GM23338 (cell line): ENCODE data around the gene SRPK2. TPM values are rescaled to one million over a fixed set of nuclear protein-coding genes. Genes with fewer than 3 reads are reported as not detected.

Source experiments
- ATAC-seq: fragments of 200-7000 bp; cut with Tn5 transposase; 3 replicates; pipeline ENCODE4 v1.9.1; 2020
- DNase-seq: peaks from one replicate; pipeline ENCODE4 v3.0.0-alpha.2; 2015; ENCODE audit warnings: low spot score
- H2AFZ ChIP-seq: fragments of 200-600 bp; sonication (generic); 2 replicates; pipeline ENCODE4 v1.8.0; 2016; ENCODE audit warnings: antibody characterized with exemption, mild to moderate bottlenecking, moderate library complexity
- H3F3A ChIP-seq: fragments of 200-600 bp; sonication (generic); replicated peaks from 2 replicates; pipeline ENCODE4 v1.8.0; 2017; ENCODE audit warnings: antibody characterized with exemption, mixed run types, low read depth
- H3K27ac ChIP-seq: fragments of 200-600 bp; sonication (generic); 2 replicates; pipeline ENCODE4 v1.6.1; 2016; ENCODE audit warnings: low read depth
- H3K27me3 ChIP-seq: fragments of 200-600 bp; sonication (generic); 2 replicates; pipeline ENCODE4 v1.8.0; 2016; ENCODE audit warnings: mild to moderate bottlenecking, mixed run types, moderate library complexity; ENCODE audit not compliant: insufficient read depth
- H3K36me3 ChIP-seq: fragments of 200-600 bp; sonication (generic); 2 replicates; pipeline ENCODE4 v1.8.0; 2016; ENCODE audit warnings: mild to moderate bottlenecking; ENCODE audit not compliant: insufficient read depth
- H3K4me1 ChIP-seq: fragments of 200-600 bp; sonication (generic); 2 replicates; pipeline ENCODE4 v1.8.0; 2016; ENCODE audit warnings: mild to moderate bottlenecking, moderate library complexity; ENCODE audit not compliant: insufficient read depth
- H3K4me2 ChIP-seq: fragments of 200-600 bp; sonication (generic); 2 replicates; pipeline ENCODE4 v1.7.1; 2017; ENCODE audit warnings: mixed run types
- H3K4me3 ChIP-seq: fragments of 200-600 bp; sonication (generic); 2 replicates; pipeline ENCODE4 v1.6.1; 2016; ENCODE audit warnings: mixed run types
- H3K79me2 ChIP-seq: fragments of 200-600 bp; sonication (generic); replicated peaks from 2 replicates; pipeline ENCODE4 v1.8.0; 2017; ENCODE audit warnings: mild to moderate bottlenecking; ENCODE audit not compliant: insufficient read depth
- H3K9me2 ChIP-seq: fragments of 200-600 bp; sonication (generic); 2 replicates; pipeline ENCODE4 v1.8.0; 2017; ENCODE audit not compliant: insufficient read depth
- H4K20me1 ChIP-seq: fragments of 200-600 bp; sonication (generic); replicated peaks from 2 replicates; pipeline ENCODE4 v1.8.0; 2017; ENCODE audit warnings: mild to moderate bottlenecking; ENCODE audit not compliant: insufficient read depth
- H3K27ac Mint-ChIP-seq: 2 replicates; pipeline ENCODE4 v1.8.0; 2020; ENCODE audit warnings: inconsistent platforms, mild to moderate bottlenecking, moderate library complexity, mixed read lengths
- H3K27me3 Mint-ChIP-seq: 3 replicates; pipeline ENCODE4 v1.8.0; 2022; ENCODE audit warnings: low read depth, mild to moderate bottlenecking, moderate library complexity, mixed read lengths, inconsistent platforms; ENCODE audit not compliant: insufficient read depth, poor library complexity
- H3K36me3 Mint-ChIP-seq: 3 replicates; pipeline ENCODE4 v1.8.0; 2021; ENCODE audit warnings: low read depth, mild to moderate bottlenecking, inconsistent platforms, moderate library complexity, mixed read lengths
- H3K4me1 Mint-ChIP-seq: 3 replicates; pipeline ENCODE4 v1.8.0; 2020; ENCODE audit warnings: mild to moderate bottlenecking, inconsistent platforms, mixed read lengths
- H3K4me3 Mint-ChIP-seq: 3 replicates; pipeline ENCODE4 v1.8.0; 2021; ENCODE audit warnings: moderate library complexity, mild to moderate bottlenecking, inconsistent platforms, mixed read lengths
- H3K9me3 Mint-ChIP-seq: 3 replicates; pipeline ENCODE4 v1.8.0; 2020; ENCODE audit warnings: moderate library complexity, mild to moderate bottlenecking, inconsistent platforms, mixed read lengths
- CREB1 ChIP-seq: fragments of 250-450 bp; sonication (Bioruptor Pico); IDR thresholded peaks from 2 replicates; pipeline ENCODE4 v1.5.0; 2020; ENCODE audit warnings: low read depth, mild to moderate bottlenecking, moderate library complexity
- CTCF ChIP-seq, 2 experiments: fragments of 200-600 bp in 1 of 2; sonication (generic) in 1 of 2; conservative IDR thresholded peaks; 2 replicates each; pipeline versions ENCODE4 v1.5.1 to v1.6.1; 2016 to 2017; ENCODE audit warnings: antibody characterized with exemption in 2 of 2, low read depth in 2 of 2, mild to moderate bottlenecking in 2 of 2, moderate library complexity in 1 of 2
- ETS1 ChIP-seq: IDR thresholded peaks from 2 replicates; pipeline ENCODE4 v1.6.1; 2016; ENCODE audit warnings: antibody characterized with exemption
- EZH2 ChIP-seq: fragments of 200-600 bp; sonication (generic); IDR thresholded peaks from one replicate; pipeline ENCODE4 v1.8.0; 2017; ENCODE audit warnings: antibody characterized with exemption, mild to moderate bottlenecking, low read depth; ENCODE audit not compliant: unreplicated experiment
- EZH2phosphoT487 ChIP-seq: fragments of 200-600 bp; sonication (generic); IDR thresholded peaks from one replicate; pipeline ENCODE4 v1.8.1; 2018; ENCODE audit warnings: antibody characterized with exemption; ENCODE audit not compliant: unreplicated experiment
- JUNB ChIP-seq: IDR thresholded peaks from one replicate; pipeline ENCODE4 v1.6.1; 2016; ENCODE audit warnings: antibody characterized with exemption; ENCODE audit not compliant: unreplicated experiment
- NANOG ChIP-seq: IDR thresholded peaks from 2 replicates; pipeline ENCODE4 v1.6.1; 2016; ENCODE audit warnings: antibody characterized with exemption, borderline replicate concordance
- POLR2AphosphoS5 ChIP-seq: IDR thresholded peaks from 2 replicates; pipeline ENCODE4 v1.6.1; 2016; ENCODE audit warnings: antibody characterized with exemption, low read depth
- REST ChIP-seq: IDR thresholded peaks from one replicate; pipeline ENCODE4 v1.6.1; 2018; ENCODE audit warnings: antibody characterized with exemption; ENCODE audit not compliant: unreplicated experiment
- STAT1 ChIP-seq: IDR thresholded peaks from one replicate; pipeline ENCODE4 v1.6.1; 2016; ENCODE audit warnings: antibody characterized with exemption; ENCODE audit not compliant: unreplicated experiment
- ZNF114 ChIP-seq: fragments of 250-450 bp; sonication (Bioruptor Pico); IDR thresholded peaks from 2 replicates; pipeline ENCODE4 v1.5.0; 2020; ENCODE audit warnings: mild to moderate bottlenecking, moderate library complexity
- ZNF331 ChIP-seq: fragments of 250-450 bp; sonication (Bioruptor Pico); IDR thresholded peaks from 2 replicates; pipeline ENCODE4 v1.5.0; 2020; ENCODE audit warnings: low read depth, mild to moderate bottlenecking, moderate library complexity
- polyA plus RNA-seq: library from polyadenylated mRNA; unstranded; fragments of >200 nt; fragmentation: Nextera tagmentation; extraction: Ambion mirVana; gene quantifications from 2 replicates; pipeline ENCODE4 v1.2.1, GENCODE V29; 2016
- total RNA-seq: library from RNA; depleted of rRNA; stranded (reverse); fragments of >200 nt; shearing (Covaris generic); gene quantifications from 2 replicates; pipeline ENCODE4 v1.2.3, GENCODE V29; 2014
- TF ChIP-seq, protein P1 (sequence below): fragments of 250-450 bp; sonication (Bioruptor Pico); IDR thresholded peaks from 2 replicates; pipeline ENCODE4 v1.5.0; 2020; ENCODE audit warnings: mild to moderate bottlenecking, moderate library complexity

The SRPK2 gene
- total and polyA plus RNA-seq, 2 experiments from 2014 or later, result 66.3 to 91.5 TPM

DNA sequence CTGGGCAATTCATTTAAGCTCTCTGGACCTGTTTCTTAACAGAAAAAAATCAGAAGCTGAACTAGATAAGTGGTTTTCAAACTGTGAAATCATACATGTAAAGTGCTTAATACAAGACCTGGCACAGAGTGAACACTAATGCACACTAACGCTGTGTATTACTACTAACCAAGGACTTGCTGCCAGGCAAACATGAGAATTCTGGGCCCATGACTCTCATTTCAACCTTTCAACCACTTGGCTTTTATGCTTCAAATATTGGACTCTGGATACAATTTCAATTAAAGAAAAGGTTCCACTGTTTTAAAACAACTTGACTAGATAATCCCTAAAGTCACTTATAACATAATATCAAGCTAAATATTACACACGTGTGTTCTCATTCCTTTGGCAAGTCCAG is 73.4 kb downstream of the SRPK2 start:
- H3K9me3 Mint-ChIP-seq, result no peaks in the 10 kb centered on the region

More for the DNA sequence above, 73.4 kb downstream of the SRPK2 start:
- ATAC-seq (no peak), DNase-seq (no peak)
- H3K4me1 Mint-ChIP-seq, result peaks cover 11% of the 10 kb centered on the region
- Histone ChIP-seq H3K4me2 (no peak overlapping the region), H3K36me3 (no peaks in the 10 kb centered on the region), H3K4me1 (peaks cover 10% of the 10 kb centered on the region), H3K27me3 (no peaks in the 10 kb centered on the region), H3F3A (no peaks in the 10 kb centered on the region), H4K20me1 (peaks cover 26% of the 10 kb centered on the region), H3K9me2 (no peaks in the 10 kb centered on the region), H3K27ac (no peak overlapping the region), H2AFZ (no peak overlapping the region), H3K79me2 (peaks cover 99% of the 10 kb centered on the region), H3K4me3 (no peak overlapping the region)
- no peaks in the 10 kb centered on the region for H3K27me3 Mint-ChIP-seq
- H3K27ac Mint-ChIP-seq, result no peak overlapping the region
- H3K4me3 Mint-ChIP-seq, result no peak overlapping the region
- no peak for TF ChIP-seq CTCF (conservative IDR thresholded peaks at IDR 0.05; ENCODE audit: low read depth in 2 of 2)
- no peak for TF ChIP-seq STAT1
- TF ChIP-seq, protein P1, sequence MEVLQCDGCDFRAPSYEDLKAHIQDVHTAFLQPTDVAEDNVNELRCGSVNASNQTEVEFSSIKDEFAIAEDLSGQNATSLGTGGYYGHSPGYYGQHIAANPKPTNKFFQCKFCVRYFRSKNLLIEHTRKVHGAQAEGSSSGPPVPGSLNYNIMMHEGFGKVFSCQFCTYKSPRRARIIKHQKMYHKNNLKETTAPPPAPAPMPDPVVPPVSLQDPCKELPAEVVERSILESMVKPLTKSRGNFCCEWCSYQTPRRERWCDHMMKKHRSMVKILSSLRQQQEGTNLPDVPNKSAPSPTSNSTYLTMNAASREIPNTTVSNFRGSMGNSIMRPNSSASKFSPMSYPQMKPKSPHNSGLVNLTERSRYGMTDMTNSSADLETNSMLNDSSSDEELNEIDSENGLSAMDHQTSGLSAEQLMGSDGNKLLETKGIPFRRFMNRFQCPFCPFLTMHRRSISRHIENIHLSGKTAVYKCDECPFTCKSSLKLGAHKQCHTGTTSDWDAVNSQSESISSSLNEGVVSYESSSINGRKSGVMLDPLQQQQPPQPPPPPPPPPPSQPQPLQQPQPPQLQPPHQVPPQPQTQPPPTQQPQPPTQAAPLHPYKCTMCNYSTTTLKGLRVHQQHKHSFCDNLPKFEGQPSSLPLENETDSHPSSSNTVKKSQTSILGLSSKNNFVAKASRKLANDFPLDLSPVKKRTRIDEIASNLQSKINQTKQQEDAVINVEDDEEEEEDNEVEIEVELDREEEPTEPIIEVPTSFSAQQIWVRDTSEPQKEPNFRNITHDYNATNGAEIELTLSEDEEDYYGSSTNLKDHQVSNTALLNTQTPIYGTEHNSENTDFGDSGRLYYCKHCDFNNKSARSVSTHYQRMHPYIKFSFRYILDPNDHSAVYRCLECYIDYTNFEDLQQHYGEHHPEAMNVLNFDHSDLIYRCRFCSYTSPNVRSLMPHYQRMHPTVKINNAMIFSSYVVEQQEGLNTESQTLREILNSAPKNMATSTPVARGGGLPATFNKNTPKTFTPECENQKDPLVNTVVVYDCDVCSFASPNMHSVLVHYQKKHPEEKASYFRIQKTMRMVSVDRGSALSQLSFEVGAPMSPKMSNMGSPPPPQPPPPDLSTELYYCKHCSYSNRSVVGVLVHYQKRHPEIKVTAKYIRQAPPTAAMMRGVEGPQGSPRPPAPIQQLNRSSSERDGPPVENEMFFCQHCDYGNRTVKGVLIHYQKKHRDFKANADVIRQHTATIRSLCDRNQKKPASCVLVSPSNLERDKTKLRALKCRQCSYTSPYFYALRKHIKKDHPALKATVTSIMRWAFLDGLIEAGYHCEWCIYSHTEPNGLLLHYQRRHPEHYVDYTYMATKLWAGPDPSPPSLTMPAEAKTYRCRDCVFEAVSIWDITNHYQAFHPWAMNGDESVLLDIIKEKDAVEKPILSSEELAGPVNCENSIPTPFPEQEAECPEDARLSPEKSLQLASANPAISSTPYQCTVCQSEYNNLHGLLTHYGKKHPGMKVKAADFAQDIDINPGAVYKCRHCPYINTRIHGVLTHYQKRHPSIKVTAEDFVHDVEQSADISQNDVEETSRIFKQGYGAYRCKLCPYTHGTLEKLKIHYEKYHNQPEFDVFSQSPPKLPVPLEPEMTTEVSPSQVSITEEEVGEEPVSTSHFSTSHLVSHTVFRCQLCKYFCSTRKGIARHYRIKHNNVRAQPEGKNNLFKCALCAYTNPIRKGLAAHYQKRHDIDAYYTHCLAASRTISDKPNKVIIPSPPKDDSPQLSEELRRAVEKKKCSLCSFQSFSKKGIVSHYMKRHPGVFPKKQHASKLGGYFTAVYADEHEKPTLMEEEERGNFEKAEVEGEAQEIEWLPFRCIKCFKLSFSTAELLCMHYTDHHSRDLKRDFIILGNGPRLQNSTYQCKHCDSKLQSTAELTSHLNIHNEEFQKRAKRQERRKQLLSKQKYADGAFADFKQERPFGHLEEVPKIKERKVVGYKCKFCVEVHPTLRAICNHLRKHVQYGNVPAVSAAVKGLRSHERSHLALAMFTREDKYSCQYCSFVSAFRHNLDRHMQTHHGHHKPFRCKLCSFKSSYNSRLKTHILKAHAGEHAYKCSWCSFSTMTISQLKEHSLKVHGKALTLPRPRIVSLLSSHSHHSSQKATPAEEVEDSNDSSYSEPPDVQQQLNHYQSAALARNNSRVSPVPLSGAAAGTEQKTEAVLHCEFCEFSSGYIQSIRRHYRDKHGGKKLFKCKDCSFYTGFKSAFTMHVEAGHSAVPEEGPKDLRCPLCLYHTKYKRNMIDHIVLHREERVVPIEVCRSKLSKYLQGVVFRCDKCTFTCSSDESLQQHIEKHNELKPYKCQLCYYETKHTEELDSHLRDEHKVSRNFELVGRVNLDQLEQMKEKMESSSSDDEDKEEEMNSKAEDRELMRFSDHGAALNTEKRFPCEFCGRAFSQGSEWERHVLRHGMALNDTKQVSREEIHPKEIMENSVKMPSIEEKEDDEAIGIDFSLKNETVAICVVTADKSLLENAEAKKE (CRISPR knock-in tag), result no peak
- TF ChIP-seq EZH2, result no peak
- no peak for TF ChIP-seq ZNF114 (CRISPR knock-in tag)
- no peak for TF ChIP-seq EZH2phosphoT487
- no peak for TF ChIP-seq JUNB
- no peak for TF ChIP-seq REST
- no peak for TF ChIP-seq NANOG
- TF ChIP-seq POLR2AphosphoS5, result no peak
- TF ChIP-seq ETS1, result no peak
- TF ChIP-seq CREB1 (CRISPR knock-in tag), result no peak
- TF ChIP-seq ZNF331 (CRISPR knock-in tag), result no peak
- H3K36me3 Mint-ChIP-seq, result no peaks in the 10 kb centered on the region
